KMS-11 (cell line): ENCODE measurements around the gene LRBA.

Experiments used
- H2AFZ ChIP-seq: fragments of 200-600 bp; sonication (generic); 2 replicates; pipeline ENCODE4 v1.6.1; 2016; ENCODE audit warnings: antibody characterized with exemption, mixed run types, low read depth
- H3K27ac ChIP-seq: fragments of 200-600 bp; sonication (generic); 2 replicates; pipeline ENCODE4 v1.6.1; 2016; ENCODE audit warnings: mild to moderate bottlenecking, mixed run types
- H3K27me3 ChIP-seq: fragments of 200-600 bp; sonication (generic); 2 replicates; pipeline ENCODE4 v1.6.1; 2017; ENCODE audit warnings: mild to moderate bottlenecking, low read depth, mixed run types, moderate library complexity; ENCODE audit not compliant: insufficient read depth
- H3K36me3 ChIP-seq: fragments of 200-600 bp; sonication (generic); 2 replicates; pipeline ENCODE4 v1.6.1; 2017; ENCODE audit warnings: mild to moderate bottlenecking, mixed run types; ENCODE audit not compliant: insufficient read depth
- H3K4me1 ChIP-seq: fragments of 200-600 bp; sonication (generic); 2 replicates; pipeline ENCODE4 v1.6.1; 2016; ENCODE audit warnings: mild to moderate bottlenecking, low read depth, mixed run types; ENCODE audit not compliant: poor library complexity, severe bottlenecking
- H3K4me2 ChIP-seq: fragments of 200-600 bp; sonication (generic); 2 replicates; pipeline ENCODE4 v1.7.0; 2016; ENCODE audit warnings: mild to moderate bottlenecking, mixed run types
- H3K4me3 ChIP-seq: fragments of 200-600 bp; sonication (generic); IDR thresholded peaks from 2 replicates; pipeline ENCODE4 v1.6.1; 2017; ENCODE audit warnings: low read depth, low read length, mixed read lengths; ENCODE audit not compliant: insufficient read depth
- H3K79me2 ChIP-seq: fragments of 200-600 bp; sonication (generic); 2 replicates; pipeline ENCODE4 v1.6.1; 2016; ENCODE audit warnings: low read depth, mixed run types; ENCODE audit not compliant: insufficient read depth
- H3K9ac ChIP-seq: fragments of 200-600 bp; sonication (generic); 2 replicates; pipeline ENCODE4 v1.6.1; 2016; ENCODE audit warnings: mild to moderate bottlenecking, mixed run types
- H4K20me1 ChIP-seq: fragments of 200-600 bp; sonication (generic); 2 replicates; pipeline ENCODE4 v1.6.1; 2016; ENCODE audit warnings: mild to moderate bottlenecking, mixed run types; ENCODE audit not compliant: insufficient read depth
- TF ChIP-seq, protein P1 (sequence below): fragments of 200-600 bp; sonication (generic); conservative IDR thresholded peaks from 2 replicates; pipeline ENCODE4 v1.6.1; 2017; ENCODE audit warnings: low read depth, mild to moderate bottlenecking, antibody characterized with exemption, low read length, moderate library complexity, mixed read lengths

Gene LRBA

DNA sequence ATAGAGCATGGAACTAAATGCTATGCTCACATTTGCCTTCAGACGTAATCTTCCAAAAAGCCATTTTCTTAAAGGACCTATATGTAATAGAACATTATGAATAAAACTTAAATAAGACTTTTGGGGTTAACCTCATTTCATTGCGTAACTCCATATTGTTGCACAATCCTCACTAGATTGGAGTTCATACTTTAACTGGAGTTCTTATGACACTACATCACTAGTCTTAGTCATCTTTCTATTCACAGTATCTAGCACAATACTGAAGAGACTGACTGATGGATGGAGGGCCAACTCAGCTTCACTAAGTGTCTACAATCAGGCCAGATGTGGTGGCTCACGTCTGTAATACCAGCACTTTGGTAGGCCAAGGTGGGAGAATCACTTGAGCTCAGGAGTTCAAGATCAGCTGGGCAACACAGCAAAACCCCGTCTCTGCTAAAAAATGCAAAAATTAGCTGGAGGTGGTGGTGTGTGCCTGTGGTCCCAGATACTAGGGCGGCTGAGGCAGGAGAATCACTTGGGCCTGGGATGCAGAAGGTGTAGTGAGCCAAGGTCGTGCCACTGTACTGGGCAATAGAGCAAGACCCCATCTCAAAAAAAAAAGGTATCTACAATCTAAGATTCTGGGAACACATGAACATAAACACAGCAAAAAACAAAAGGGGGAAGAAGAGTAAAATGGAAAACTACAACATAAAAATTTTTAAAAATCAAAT lies 513.9 kb downstream of the LRBA start:
- TF ChIP-seq, protein P1, sequence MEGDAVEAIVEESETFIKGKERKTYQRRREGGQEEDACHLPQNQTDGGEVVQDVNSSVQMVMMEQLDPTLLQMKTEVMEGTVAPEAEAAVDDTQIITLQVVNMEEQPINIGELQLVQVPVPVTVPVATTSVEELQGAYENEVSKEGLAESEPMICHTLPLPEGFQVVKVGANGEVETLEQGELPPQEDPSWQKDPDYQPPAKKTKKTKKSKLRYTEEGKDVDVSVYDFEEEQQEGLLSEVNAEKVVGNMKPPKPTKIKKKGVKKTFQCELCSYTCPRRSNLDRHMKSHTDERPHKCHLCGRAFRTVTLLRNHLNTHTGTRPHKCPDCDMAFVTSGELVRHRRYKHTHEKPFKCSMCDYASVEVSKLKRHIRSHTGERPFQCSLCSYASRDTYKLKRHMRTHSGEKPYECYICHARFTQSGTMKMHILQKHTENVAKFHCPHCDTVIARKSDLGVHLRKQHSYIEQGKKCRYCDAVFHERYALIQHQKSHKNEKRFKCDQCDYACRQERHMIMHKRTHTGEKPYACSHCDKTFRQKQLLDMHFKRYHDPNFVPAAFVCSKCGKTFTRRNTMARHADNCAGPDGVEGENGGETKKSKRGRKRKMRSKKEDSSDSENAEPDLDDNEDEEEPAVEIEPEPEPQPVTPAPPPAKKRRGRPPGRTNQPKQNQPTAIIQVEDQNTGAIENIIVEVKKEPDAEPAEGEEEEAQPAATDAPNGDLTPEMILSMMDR, result no peak
- H3K4me2 ChIP-seq, result no peak overlapping the region
- peaks cover under 1% of the 10 kb centered on the region for H3K4me1 ChIP-seq
- H2AFZ ChIP-seq, result no peak overlapping the region
- no peaks in the 10 kb centered on the region for H3K36me3 ChIP-seq
- no peak overlapping the region for H3K4me3 ChIP-seq
- no peak overlapping the region for H3K27ac ChIP-seq
- no peaks in the 10 kb centered on the region for H4K20me1 ChIP-seq
- no peaks in the 10 kb centered on the region for H3K27me3 ChIP-seq
- no peak overlapping the region for H3K9ac ChIP-seq
- H3K79me2 ChIP-seq, result no peaks in the 10 kb centered on the region

DNA sequence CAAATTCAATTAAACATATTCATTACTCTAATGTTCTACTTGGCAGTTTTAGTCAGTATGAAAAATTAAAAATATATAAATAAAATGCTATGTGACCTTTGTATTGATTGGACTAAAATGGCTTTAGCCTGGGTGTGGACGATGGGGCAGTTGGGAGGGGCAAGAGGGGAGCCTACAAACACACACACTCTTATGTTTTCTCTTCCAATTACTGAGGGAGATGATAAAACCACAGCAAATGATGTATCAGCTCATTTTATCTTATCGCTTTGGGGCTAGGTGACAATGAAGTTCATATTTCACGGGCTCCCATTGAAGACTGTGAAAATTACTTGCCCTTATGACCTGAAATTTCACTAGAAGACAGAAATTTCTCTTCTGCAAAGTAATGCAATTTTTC lies 517.5 kb downstream of the LRBA start:
- no peaks in the 10 kb centered on the region for H4K20me1 ChIP-seq
- no peak overlapping the region for H3K4me3 ChIP-seq
- no peak overlapping the region for H3K9ac ChIP-seq
- no peaks in the 10 kb centered on the region for H3K36me3 ChIP-seq
- no peak overlapping the region for H3K27ac ChIP-seq
- H2AFZ ChIP-seq, result no peak overlapping the region
- H3K4me2 ChIP-seq, result no peak overlapping the region
- TF ChIP-seq, protein P1, result no peak
- no peaks in the 10 kb centered on the region for H3K27me3 ChIP-seq
- peaks cover 7% of the 10 kb centered on the region for H3K4me1 ChIP-seq
- no peaks in the 10 kb centered on the region for H3K79me2 ChIP-seq

DNA sequence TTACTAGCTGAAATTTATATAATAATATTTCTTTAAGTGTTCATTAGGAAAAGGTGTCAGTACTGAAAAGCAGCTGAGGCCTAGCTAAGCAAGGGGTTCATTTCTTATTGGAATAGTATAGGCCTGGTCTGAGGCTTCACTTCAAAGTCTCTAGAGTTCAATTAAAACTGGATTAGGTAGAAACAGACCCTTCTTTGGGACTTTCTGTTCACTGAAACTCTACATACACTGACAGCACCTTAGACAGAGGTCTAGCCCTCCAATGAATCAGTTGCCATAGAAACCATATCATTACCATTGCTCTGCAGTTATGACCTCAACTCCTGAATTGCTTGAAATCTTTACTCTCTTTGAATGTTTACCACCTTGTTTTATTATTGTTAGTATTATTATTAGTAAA lies 519.5 kb downstream of the LRBA start:
- no peaks in the 10 kb centered on the region for H3K79me2 ChIP-seq

DNA sequence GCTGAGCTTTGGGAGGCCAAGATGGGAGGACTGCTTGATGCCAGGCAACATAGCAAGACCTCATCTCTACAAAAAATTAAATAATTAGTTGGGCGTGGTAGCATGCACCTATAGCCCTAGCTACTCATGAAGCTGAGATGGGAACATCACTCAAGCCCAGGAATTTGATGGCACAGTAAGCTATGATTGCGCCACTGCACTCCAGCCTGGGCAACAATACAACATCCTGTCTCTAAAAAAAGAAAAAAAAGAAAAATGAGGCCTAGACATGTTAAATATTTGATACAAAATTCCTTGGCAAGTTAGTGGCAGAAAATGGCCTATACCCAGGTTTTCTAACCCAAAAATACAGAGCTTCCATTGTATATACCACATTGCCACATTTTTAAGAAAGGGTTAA lies 521.2 kb downstream of the LRBA start:
- Histone ChIP-seq H3K36me3 (no peaks in the 10 kb centered on the region), H3K27ac (no peak overlapping the region), H3K79me2 (no peaks in the 10 kb centered on the region), H3K9ac (no peak overlapping the region), H3K4me3 (no peak overlapping the region), H2AFZ (no peak overlapping the region), H4K20me1 (no peaks in the 10 kb centered on the region), H3K4me2 (no peak overlapping the region), H3K4me1 (peaks cover 37% of the 10 kb centered on the region), H3K27me3 (no peaks in the 10 kb centered on the region)
- TF ChIP-seq, protein P1, result no peak

More for the DNA sequence above, 519.5 kb downstream of the LRBA start:
- H3K36me3 ChIP-seq, result no peaks in the 10 kb centered on the region
- H3K4me2 ChIP-seq, result no peak overlapping the region
- H3K27ac ChIP-seq, result no peak overlapping the region
- peaks cover 28% of the 10 kb centered on the region for H3K4me1 ChIP-seq
- no peaks in the 10 kb centered on the region for H4K20me1 ChIP-seq
- H3K4me3 ChIP-seq, result no peak overlapping the region
- no peak overlapping the region for H3K9ac ChIP-seq
- no peaks in the 10 kb centered on the region for H3K27me3 ChIP-seq
- TF ChIP-seq, protein P1, result no peak
- H2AFZ ChIP-seq, result no peak overlapping the region
